Glutamatergic neuron (in vitro differentiated cells): ENCODE data around the gene PTBP1. TPM values are rescaled to one million over a fixed set of nuclear protein-coding genes. Genes with fewer than 3 reads are reported as not detected.

Experiments used
- DNase-seq: peaks from one replicate; pipeline ENCODE4 v3.0.0; 2022
- H3K27ac Mint-ChIP-seq: one replicate; pipeline ENCODE4 v1.8.0; 2020; ENCODE audit warnings: mild to moderate bottlenecking, mixed read lengths, inconsistent platforms; ENCODE audit not compliant: unreplicated experiment
- H3K27me3 Mint-ChIP-seq: one replicate; pipeline ENCODE4 v1.8.0; 2020; ENCODE audit warnings: mild to moderate bottlenecking, moderate library complexity, mixed read lengths, inconsistent platforms; ENCODE audit not compliant: unreplicated experiment
- H3K36me3 Mint-ChIP-seq: one replicate; pipeline ENCODE4 v1.8.0; 2020; ENCODE audit warnings: mild to moderate bottlenecking, mixed read lengths, inconsistent platforms; ENCODE audit not compliant: unreplicated experiment
- H3K4me1 Mint-ChIP-seq: one replicate; pipeline ENCODE4 v1.8.0; 2020; ENCODE audit warnings: mild to moderate bottlenecking, low read depth, mixed read lengths, inconsistent platforms; ENCODE audit not compliant: unreplicated experiment
- H3K4me3 Mint-ChIP-seq: one replicate; pipeline ENCODE4 v1.8.0; 2020; ENCODE audit warnings: mild to moderate bottlenecking, mixed read lengths, inconsistent platforms; ENCODE audit not compliant: unreplicated experiment
- H3K9me3 Mint-ChIP-seq: one replicate; pipeline ENCODE4 v1.8.0; 2020; ENCODE audit warnings: mild to moderate bottlenecking, moderate library complexity, mixed read lengths, inconsistent platforms; ENCODE audit not compliant: unreplicated experiment
- total RNA-seq: library from RNA; stranded (reverse); fragmentation: NEBNext Ultra II Directional; extraction: Animal tissue kit (Norgen Biotek cat#: 25700); gene quantifications from one replicate; pipeline ENCODE4 v1.2.1, GENCODE V29; 2021; ENCODE audit not compliant: unreplicated experiment
- TF ChIP-seq, protein P1 (sequence below): fragments of 200-600 bp; sonication (generic); IDR thresholded peaks from one replicate; pipeline ENCODE4 v1.5.0; 2021; ENCODE audit not compliant: partially characterized antibody, unreplicated experiment

PTBP1 gene
- total RNA-seq, 1 donor from 2014 or later: 244 TPM

- H3K36me3 Mint-ChIP-seq: peaks cover 7% of the 10 kb centered on the region
- H3K27ac Mint-ChIP-seq: peak overlapping the region; percentile 70
- H3K4me1 Mint-ChIP-seq: peaks cover 26% of the 10 kb centered on the region
- peaks cover 24% of the 10 kb centered on the region for H3K27me3 Mint-ChIP-seq
- peak overlapping the region; percentile 90 for H3K4me3 Mint-ChIP-seq
- peaks cover 20% of the 10 kb centered on the region for H3K9me3 Mint-ChIP-seq
- TF ChIP-seq, protein P1, sequence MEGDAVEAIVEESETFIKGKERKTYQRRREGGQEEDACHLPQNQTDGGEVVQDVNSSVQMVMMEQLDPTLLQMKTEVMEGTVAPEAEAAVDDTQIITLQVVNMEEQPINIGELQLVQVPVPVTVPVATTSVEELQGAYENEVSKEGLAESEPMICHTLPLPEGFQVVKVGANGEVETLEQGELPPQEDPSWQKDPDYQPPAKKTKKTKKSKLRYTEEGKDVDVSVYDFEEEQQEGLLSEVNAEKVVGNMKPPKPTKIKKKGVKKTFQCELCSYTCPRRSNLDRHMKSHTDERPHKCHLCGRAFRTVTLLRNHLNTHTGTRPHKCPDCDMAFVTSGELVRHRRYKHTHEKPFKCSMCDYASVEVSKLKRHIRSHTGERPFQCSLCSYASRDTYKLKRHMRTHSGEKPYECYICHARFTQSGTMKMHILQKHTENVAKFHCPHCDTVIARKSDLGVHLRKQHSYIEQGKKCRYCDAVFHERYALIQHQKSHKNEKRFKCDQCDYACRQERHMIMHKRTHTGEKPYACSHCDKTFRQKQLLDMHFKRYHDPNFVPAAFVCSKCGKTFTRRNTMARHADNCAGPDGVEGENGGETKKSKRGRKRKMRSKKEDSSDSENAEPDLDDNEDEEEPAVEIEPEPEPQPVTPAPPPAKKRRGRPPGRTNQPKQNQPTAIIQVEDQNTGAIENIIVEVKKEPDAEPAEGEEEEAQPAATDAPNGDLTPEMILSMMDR: no peak
- DNase-seq: no peak
Observed at GRCh38 chr19:803099-803561, 5.9 kb downstream of the PTBP1 start.

- peaks cover 26% of the 10 kb centered on the region for H3K4me1 Mint-ChIP-seq
- H3K27ac Mint-ChIP-seq: no peak overlapping the region
- H3K4me3 Mint-ChIP-seq: peak overlapping the region; percentile 55
- H3K36me3 Mint-ChIP-seq: peaks cover 7% of the 10 kb centered on the region
- H3K9me3 Mint-ChIP-seq: peaks cover 20% of the 10 kb centered on the region
- TF ChIP-seq, protein P1: no peak
- H3K27me3 Mint-ChIP-seq: peaks cover 22% of the 10 kb centered on the region
- DNase-seq: no peak
Observed at GRCh38 chr19:803686-804418, 6.6 kb downstream of the PTBP1 start.

DNA sequence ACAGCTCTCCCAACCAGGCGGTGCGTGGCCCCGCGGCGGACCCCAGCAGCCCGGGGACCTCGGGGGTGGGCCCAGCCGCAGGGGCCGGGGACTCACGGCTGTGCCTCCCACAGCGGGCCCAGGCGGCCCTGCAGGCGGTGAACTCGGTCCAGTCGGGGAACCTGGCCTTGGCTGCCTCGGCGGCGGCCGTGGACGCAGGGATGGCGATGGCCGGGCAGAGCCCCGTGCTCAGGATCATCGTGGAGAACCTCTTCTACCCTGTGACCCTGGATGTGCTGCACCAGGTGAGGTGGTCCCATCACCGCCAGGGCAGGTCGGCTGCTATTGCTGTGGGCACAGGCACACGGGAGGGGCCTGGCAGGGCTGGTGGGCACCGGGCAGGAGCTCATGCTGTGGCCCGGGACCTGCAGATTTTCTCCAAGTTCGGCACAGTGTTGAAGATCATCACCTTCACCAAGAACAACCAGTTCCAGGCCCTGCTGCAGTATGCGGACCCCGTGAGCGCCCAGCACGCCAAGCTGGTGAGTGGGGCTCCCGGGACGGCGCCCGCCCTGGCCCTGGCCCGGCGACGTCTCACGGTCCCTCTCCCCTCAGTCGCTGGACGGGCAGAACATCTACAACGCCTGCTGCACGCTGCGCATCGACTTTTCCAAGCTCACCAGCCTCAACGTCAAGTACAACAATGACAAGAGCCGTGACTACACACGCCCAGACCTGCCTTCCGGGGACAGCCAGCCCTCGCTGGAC is 7.3 kb downstream of the PTBP1 start:
- TF ChIP-seq, protein P1: no peak
- no peak for DNase-seq
- H3K4me1 Mint-ChIP-seq: peaks cover 25% of the 10 kb centered on the region
- no peak overlapping the region for H3K4me3 Mint-ChIP-seq
- peaks cover 16% of the 10 kb centered on the region for H3K27me3 Mint-ChIP-seq
- H3K36me3 Mint-ChIP-seq: peaks cover 7% of the 10 kb centered on the region
- H3K27ac Mint-ChIP-seq: no peak overlapping the region
- peaks cover 14% of the 10 kb centered on the region for H3K9me3 Mint-ChIP-seq

- no peak for DNase-seq
- Mint-ChIP-seq H3K27ac (no peak overlapping the region), H3K9me3 (peaks cover 15% of the 10 kb centered on the region), H3K27me3 (peaks cover 19% of the 10 kb centered on the region), H3K4me3 (no peak overlapping the region), H3K4me1 (peaks cover 21% of the 10 kb centered on the region), H3K36me3 (peaks cover 7% of the 10 kb centered on the region)
- TF ChIP-seq, protein P1: no peak
Observed at GRCh38 chr19:805166-805551, 7.9 kb downstream of the PTBP1 start.
